Psoas muscle (tissue), 8 donors: ENCODE measurements around the gene ADAP1. TPM values are rescaled to one million over a fixed set of nuclear protein-coding genes. Genes with fewer than 3 reads are reported as not detected.
A peak's percentile ranks its signal among the peaks of the same experiment; 100 is the strongest.

Experiments
- ATAC-seq, 4 donors: fragments of 200-7000 bp; cut with Tn5 transposase; one replicate each; pipeline ENCODE4 v1.9.1; 2020; ENCODE audit warnings: moderate library complexity in 3 of 4, mild to moderate bottlenecking in 2 of 4
- DNase-seq, 2 donors: peaks; one replicate each; pipeline ENCODE4 v3.0.0-alpha.2; 2020
- H3K27ac ChIP-seq: fragments of 200-600 bp; one replicate; pipeline ENCODE4 v1.8.0; 2022
- H3K27me3 ChIP-seq, 3 donors: fragments of 200-600 bp in 1 of 3; one replicate each; pipeline versions ENCODE4 v1.6.1 to v1.8.0; 2013 to 2022; ENCODE audit warnings: low read length in 2 of 3, mild to moderate bottlenecking in 2 of 3, moderate library complexity in 1 of 3; ENCODE audit not compliant: insufficient read depth in 3 of 3
- H3K36me3 ChIP-seq, 2 donors: fragments of 200-600 bp in 1 of 2; one replicate each; pipeline versions ENCODE4 v1.6.1 to v1.8.0; 2013 to 2022; ENCODE audit warnings: low read depth in 1 of 2, mild to moderate bottlenecking in 1 of 2, moderate library complexity in 1 of 2; ENCODE audit not compliant: insufficient read depth in 1 of 2
- H3K4me1 ChIP-seq: fragments of 200-600 bp; one replicate; pipeline ENCODE4 v1.8.0; 2022
- H3K4me3 ChIP-seq: fragments of 200-600 bp; one replicate; pipeline ENCODE4 v1.8.0; 2022; ENCODE audit warnings: mild to moderate bottlenecking
- H3K9me3 ChIP-seq: fragments of 200-600 bp; one replicate; pipeline ENCODE4 v1.8.0; 2022
- CTCF ChIP-seq: fragments of 200-600 bp; IDR thresholded peaks from one replicate; pipeline ENCODE4 v1.8.0; 2022; ENCODE audit warnings: antibody characterized with exemption
- WGBS, 3 donors: extraction: QIAGEN DNeasy Blood & Tissue Kit; methylation state at CpG; one replicate each; pipeline versions ENCODE4 v1.1.6 to v1.1.7; 2013; 5-methylcytosine and 5-hydroxymethylcytosine counted together
- intact Hi-C, 2 donors: fragments of 100-400 bp; cut with DNase I; formaldehyde crosslinking; loops; one replicate each; pipeline versions ENCODE4 v1.11.0 to v1.14.2; 2022
- polyA plus RNA-seq, 3 donors: library from polyadenylated mRNA; stranded (reverse); fragments of 200-250 nt; gene quantifications; one replicate each; pipeline ENCODE4 v1.2.3, GENCODE V29; 2013
- total RNA-seq, 4 donors: library from RNA; stranded (reverse); fragmentation: NEBNext Ultra II Directional in 2 of 4; extraction: Animal tissue kit (Norgen Biotek cat#: 25700) in 2 of 4; gene quantifications; one replicate each; pipeline versions ENCODE4 v1.2.1 to v1.2.4, GENCODE V29; 2021 to 2023
- donor health status: healthy with polysubstance abuse.
- donor health status: DM: no; HTN: no; CAD: no; lungs with moderate emphysema.
- donor health status: Bipolar disorder and iron deficiency.
- donor health status: healthy.
- donor health status: DM: yes; HTN: yes; CAD: no.
- donor health status: DM: no; HTN: no; CAD: no.
- donor health status: DM: no; HTN: no; CAD: no.
- donor health status: DM: yes; HTN: yes; CAD: no.

ADAP1 gene
- total and polyA plus RNA-seq, 7 donors = 0.18 to 1.4 (median 0.88) TPM

- intact Hi-C loops = no loop called here
- Histone ChIP-seq H3K27me3 (peaks cover 0 to 5% (median 0%) of the 10 kb centered on the region in 3 donors), H3K4me1 (no peaks in the 10 kb centered on the region), H3K36me3 (no peaks in the 10 kb centered on the region), H3K9me3 (no peaks in the 10 kb centered on the region), H3K27ac (no peak overlapping the region), H3K4me3 (no peak overlapping the region)
- no peak for TF ChIP-seq CTCF
- ATAC-seq (no peak), DNase-seq (peak; percentile 4 to 24)
- WGBS, 3 donors = 81 to 87% (median 85%) methylated on average over 25 to 29 of the region's 33 CpGs
These were observed 37.0 kb downstream of the ADAP1 start for GRCh38 chr7:917255-918117.

GRCh38 chr7:916291-916941 is 38.1 kb downstream of the ADAP1 start:
- TF ChIP-seq CTCF = no peak
- ATAC-seq (no peak), DNase-seq (peak; percentile 12 to 55)
- Histone ChIP-seq H3K27me3 (peaks cover 0 to 2% (median 0%) of the 10 kb centered on the region in 3 donors), H3K27ac (no peak overlapping the region), H3K4me1 (no peaks in the 10 kb centered on the region), H3K9me3 (no peaks in the 10 kb centered on the region), H3K36me3 (no peaks in the 10 kb centered on the region), H3K4me3 (no peak overlapping the region)
- intact Hi-C loops = no loop called here
- 31 to 34% (median 31%) methylated on average over 15 to 17 of the region's 17 CpGs for WGBS, 3 donors

- intact Hi-C loops = no loop called here
- Histone ChIP-seq H3K9me3 (no peaks in the 10 kb centered on the region), H3K4me1 (no peaks in the 10 kb centered on the region), H3K4me3 (no peak overlapping the region), H3K27ac (no peak overlapping the region), H3K36me3 (no peaks in the 10 kb centered on the region), H3K27me3 (peaks cover 0 to 4% (median 2%) of the 10 kb centered on the region in 3 donors)
- TF ChIP-seq CTCF = no peak
- peak; percentile 10 to 34 for DNase-seq
- 84 to 89% (median 87%) methylated on average over 42 to 43 of the region's 43 CpGs for WGBS, 3 donors
- no peak for ATAC-seq
These were observed 38.9 kb downstream of the ADAP1 start for GRCh38 chr7:915291-916218.

GRCh38 chr7:914521-915194 is 39.8 kb downstream of the ADAP1 start:
- Histone ChIP-seq H3K4me3 (no peak overlapping the region), H3K36me3 (no peaks in the 10 kb centered on the region), H3K27me3 (peaks cover 0 to 11% (median 2%) of the 10 kb centered on the region in 3 donors), H3K9me3 (no peaks in the 10 kb centered on the region), H3K4me1 (no peaks in the 10 kb centered on the region), H3K27ac (no peak overlapping the region)
- no peak for ATAC-seq
- intact Hi-C loops = no loop called here
- 83 to 88% (median 87%) methylated on average over 12 to 16 of the region's 16 CpGs for WGBS, 3 donors
- DNase-seq = peak in 1 of 2 donors; percentile 11
- TF ChIP-seq CTCF = no peak
